Epithelial cell of umbilical artery (primary cell): ENCODE data around the gene NTS. TPM values are rescaled to one million over a fixed set of nuclear protein-coding genes. Genes with fewer than 3 reads are reported as not detected.

ENCODE experiments used
- total RNA-seq: library from RNA; depleted of rRNA; stranded (reverse); fragments of >200 nt; gene quantifications from 2 replicates; pipeline ENCODE4 v1.2.3, GENCODE V29; 2014

The NTS gene
- under 0.01 and 0.15 TPM in 2 replicates for total RNA-seq

GRCh38 chr12:85874031-85874461 is at the start of gene NTS:
Gene NTS (plus strand): TSS chr12:85874295. CDS start chr12:85874404, 109 bp downstream.

GRCh38 chr12:85836197-85837090 is 37.7 kb upstream of the NTS start, which contains the start of gene RASSF9:
Gene RASSF9 (minus strand): TSS chr12:85836409. CDS start chr12:85836201, 208 bp downstream.

Other genes starting within 250 kb of the NTS start
- gene RASSF9, start 37.9 kb upstream of the NTS start, total RNA-seq, result 0.97 and 1.2 TPM in 2 replicates